Measurements from ENCODE around the gene SLC46A2.
A peak's percentile ranks its signal among the peaks of the same experiment; 100 is the strongest.

The SLC46A2 gene

DNA sequence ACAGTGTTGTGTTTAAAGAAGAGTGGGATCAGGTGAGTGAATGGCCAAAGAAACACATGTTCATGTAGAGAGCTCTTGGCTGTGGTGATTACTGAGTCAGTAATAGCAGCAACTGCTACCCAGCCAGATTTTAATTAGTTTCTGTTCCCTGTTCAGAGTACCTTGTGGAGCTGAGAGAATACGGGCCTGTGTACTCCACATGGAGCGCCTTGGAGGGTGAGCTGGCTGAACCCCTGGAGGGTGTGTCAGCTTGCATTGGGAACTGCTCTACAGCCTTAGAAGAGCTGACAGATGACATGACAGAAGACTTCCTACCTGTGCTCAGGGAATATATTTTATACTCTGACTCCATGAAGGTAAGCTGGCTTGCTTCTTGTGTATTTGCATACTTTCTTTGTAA is 52.3 kb downstream of the SLC46A2 start:
- peaks cover 15 to 47% (median 20%) of the 10 kb centered on the region in 3 donors for H3K36me3 ChIP-seq

DNA sequence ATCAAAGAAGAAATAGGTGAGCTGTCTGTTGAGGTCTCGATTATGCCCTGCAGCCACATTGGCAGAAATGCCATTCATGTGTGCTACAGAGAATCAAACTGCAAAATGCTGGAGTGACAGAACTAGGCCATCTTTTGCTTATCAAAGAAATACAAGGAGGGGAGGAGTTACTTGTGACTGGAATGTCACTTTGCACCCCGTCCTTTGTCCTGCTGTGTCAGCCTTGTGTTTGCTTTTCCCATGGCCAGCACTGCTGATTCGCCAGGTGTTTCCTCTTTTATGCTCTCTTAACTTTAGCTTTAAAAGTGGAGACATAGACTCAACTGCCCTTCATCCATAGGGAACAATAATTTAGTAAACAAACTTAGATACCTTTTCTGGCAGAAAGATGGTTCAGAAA is 54.3 kb downstream of the SLC46A2 start:
- DNase-seq, result no peak
- TF ChIP-seq, protein P1, sequence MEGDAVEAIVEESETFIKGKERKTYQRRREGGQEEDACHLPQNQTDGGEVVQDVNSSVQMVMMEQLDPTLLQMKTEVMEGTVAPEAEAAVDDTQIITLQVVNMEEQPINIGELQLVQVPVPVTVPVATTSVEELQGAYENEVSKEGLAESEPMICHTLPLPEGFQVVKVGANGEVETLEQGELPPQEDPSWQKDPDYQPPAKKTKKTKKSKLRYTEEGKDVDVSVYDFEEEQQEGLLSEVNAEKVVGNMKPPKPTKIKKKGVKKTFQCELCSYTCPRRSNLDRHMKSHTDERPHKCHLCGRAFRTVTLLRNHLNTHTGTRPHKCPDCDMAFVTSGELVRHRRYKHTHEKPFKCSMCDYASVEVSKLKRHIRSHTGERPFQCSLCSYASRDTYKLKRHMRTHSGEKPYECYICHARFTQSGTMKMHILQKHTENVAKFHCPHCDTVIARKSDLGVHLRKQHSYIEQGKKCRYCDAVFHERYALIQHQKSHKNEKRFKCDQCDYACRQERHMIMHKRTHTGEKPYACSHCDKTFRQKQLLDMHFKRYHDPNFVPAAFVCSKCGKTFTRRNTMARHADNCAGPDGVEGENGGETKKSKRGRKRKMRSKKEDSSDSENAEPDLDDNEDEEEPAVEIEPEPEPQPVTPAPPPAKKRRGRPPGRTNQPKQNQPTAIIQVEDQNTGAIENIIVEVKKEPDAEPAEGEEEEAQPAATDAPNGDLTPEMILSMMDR (IDR thresholded peaks at IDR 0.05), result no peak
- intact Hi-C loops (cut with DNase I; ENCODE audit: low total_unique reads), result no loop called here
- H3K27ac ChIP-seq, result no peak overlapping the region
- H3K4me1 ChIP-seq, result peaks cover 0 to 9% (median 3%) of the 10 kb centered on the region in 4 donors
- H3K9me3 ChIP-seq, result no peaks in the 10 kb centered on the region
- H3K27me3 ChIP-seq, result no peaks in the 10 kb centered on the region
- no peak overlapping the region for H3K4me3 ChIP-seq
- H3K36me3 ChIP-seq, result peaks cover 19 to 42% (median 20%) of the 10 kb centered on the region in 3 donors

More for the DNA sequence above, 52.3 kb downstream of the SLC46A2 start:
- Histone ChIP-seq H3K27me3 (no peaks in the 10 kb centered on the region), H3K4me1 (no peaks in the 10 kb centered on the region), H3K9me3 (no peaks in the 10 kb centered on the region), H3K4me3 (no peak overlapping the region), H3K27ac (no peak overlapping the region)
- TF ChIP-seq, protein P1 (IDR thresholded peaks at IDR 0.05), result no peak
- DNase-seq, result no peak
- intact Hi-C loops (cut with DNase I; ENCODE audit: low total_unique reads), result no loop called here

DNA sequence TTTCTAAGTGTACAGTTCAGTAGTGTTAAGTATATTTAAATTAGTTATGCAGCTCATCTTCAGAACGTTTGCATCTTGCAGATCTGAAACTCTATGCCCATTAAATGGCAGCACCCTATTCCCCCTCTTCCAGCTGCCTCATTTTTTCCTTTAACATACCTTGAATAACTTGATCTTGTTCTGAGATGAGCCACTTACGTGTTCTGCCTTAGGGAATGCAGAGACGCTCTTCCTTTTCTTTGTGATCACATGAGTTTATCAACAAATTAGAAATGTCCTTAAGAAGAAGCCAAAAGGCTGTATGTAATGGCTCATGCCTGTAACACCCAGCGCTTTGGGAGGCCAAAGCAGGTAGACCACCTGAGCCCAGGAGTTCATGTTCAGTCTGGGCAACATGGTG is 57.6 kb downstream of the SLC46A2 start:
- Histone ChIP-seq H3K27ac (no peak overlapping the region), H3K27me3 (no peaks in the 10 kb centered on the region), H3K4me3 (no peak overlapping the region), H3K4me1 (peaks cover 0 to 16% (median 7%) of the 10 kb centered on the region in 4 donors), H3K36me3 (peaks cover 7 to 12% (median 11%) of the 10 kb centered on the region in 3 donors), H3K9me3 (no peaks in the 10 kb centered on the region)
- TF ChIP-seq, protein P1 (IDR thresholded peaks at IDR 0.05), result no peak
- no peak for DNase-seq
- intact Hi-C loops (cut with DNase I; ENCODE audit: low total_unique reads), result no loop called here

DNA sequence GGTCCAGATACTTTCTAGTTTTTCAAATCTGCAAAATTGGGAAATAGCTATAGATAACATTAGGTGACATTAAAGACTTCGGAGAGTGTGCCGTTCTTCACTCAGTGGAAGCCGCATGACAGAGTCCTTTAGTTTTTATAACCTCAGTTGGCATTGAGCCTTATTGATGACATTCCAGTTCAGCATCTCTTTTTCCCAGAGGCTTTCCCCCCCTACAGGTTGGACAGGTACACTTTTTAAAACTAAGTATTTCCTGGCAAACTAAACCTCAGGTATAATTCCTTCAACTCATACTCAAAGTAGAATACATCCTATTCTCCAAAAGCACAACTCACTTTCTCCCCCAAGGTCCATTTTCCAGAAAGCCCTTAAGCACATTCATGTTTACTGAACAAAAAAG is 58.7 kb downstream of the SLC46A2 start:
- Histone ChIP-seq H3K4me3 (no peak overlapping the region), H3K27ac (peak overlapping the region; percentile 8 to 41), H3K4me1 (peaks cover 0 to 16% (median 7%) of the 10 kb centered on the region in 4 donors), H3K36me3 (peaks cover 5 to 11% (median 11%) of the 10 kb centered on the region in 3 donors), H3K9me3 (no peaks in the 10 kb centered on the region), H3K27me3 (no peaks in the 10 kb centered on the region)
- intact Hi-C loops (cut with DNase I; ENCODE audit: low total_unique reads), result no loop called here
- TF ChIP-seq, protein P1 (IDR thresholded peaks at IDR 0.05), result no peak
- no peak for DNase-seq

DNA sequence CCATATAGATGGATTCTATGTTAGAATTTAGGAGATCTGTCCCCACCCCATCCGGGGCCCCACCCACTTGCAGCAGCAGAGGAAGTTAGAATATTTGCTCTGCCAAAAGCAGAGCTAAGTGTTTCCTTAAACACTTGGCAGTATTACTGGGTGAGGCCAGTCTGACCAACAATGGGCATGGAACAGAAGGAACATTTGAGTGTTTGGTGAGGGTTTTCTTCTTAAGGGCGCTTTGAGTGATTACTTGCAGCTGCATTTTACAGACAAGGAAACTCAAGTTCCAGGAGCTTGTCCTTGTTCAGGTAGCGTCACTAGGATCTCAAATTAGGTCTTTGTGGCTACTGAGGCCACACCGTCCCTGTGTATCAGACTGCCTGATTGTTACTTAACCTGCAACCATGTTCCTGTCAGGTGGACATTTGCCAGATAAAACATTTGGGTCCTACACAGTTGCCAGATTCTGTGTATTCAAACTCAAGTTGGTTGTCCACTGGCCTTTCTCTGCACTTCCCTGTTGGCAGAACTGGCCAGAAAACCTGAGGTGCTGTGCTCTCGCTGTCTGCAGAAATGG is 59.3 kb downstream of the SLC46A2 start:
- intact Hi-C loops (cut with DNase I; ENCODE audit: low total_unique reads), result no loop called here
- H3K9me3 ChIP-seq, result no peaks in the 10 kb centered on the region
- H3K27me3 ChIP-seq, result no peaks in the 10 kb centered on the region
- peaks cover 0 to 16% (median 7%) of the 10 kb centered on the region in 4 donors for H3K4me1 ChIP-seq
- H3K27ac ChIP-seq, result peak overlapping the region; percentile 8 to 41
- DNase-seq, result peak; percentile 73 to 75
- TF ChIP-seq, protein P1 (IDR thresholded peaks at IDR 0.05), result no peak
- H3K36me3 ChIP-seq, result peaks cover 4 to 10% (median 6%) of the 10 kb centered on the region in 3 donors
- no peak overlapping the region for H3K4me3 ChIP-seq

Data from tibial artery (tissue), 4 donors.